ENCODE measurements around the gene USP36.

GRCh38 chr17:78764871-78765270 lies 75.7 kb downstream of the USP36 start:
- TF ChIP-seq TAF1 (IDR thresholded peaks at IDR 0.05; ENCODE audit: low read depth) (no peak), RAD21 (IDR thresholded peaks at IDR 0.05; ENCODE audit: low read depth) (no peak), CEBPB (IDR thresholded peaks at IDR 0.05) (no peak), FOXM1 (IDR thresholded peaks at IDR 0.05; ENCODE audit: borderline replicate concordance, low read depth) (no peak), CREB1 (IDR thresholded peaks at IDR 0.05; ENCODE audit: low read depth) (no peak), EP300 (IDR thresholded peaks at IDR 0.05; ENCODE audit: borderline replicate concordance) (no peak), EGR1 (IDR thresholded peaks at IDR 0.05) (no peak), ZBTB7A (IDR thresholded peaks at IDR 0.05; ENCODE audit: low read depth) (no peak), TCF12 (IDR thresholded peaks at IDR 0.05; ENCODE audit: low read depth) (no peak), TEAD4 (IDR thresholded peaks at IDR 0.05) (no peak), REST (IDR thresholded peaks at IDR 0.05; ENCODE audit: low read depth) (no peak), YY1 (IDR thresholded peaks at IDR 0.05; ENCODE audit: low read depth) (no peak)
- TF ChIP-seq, protein P1, sequence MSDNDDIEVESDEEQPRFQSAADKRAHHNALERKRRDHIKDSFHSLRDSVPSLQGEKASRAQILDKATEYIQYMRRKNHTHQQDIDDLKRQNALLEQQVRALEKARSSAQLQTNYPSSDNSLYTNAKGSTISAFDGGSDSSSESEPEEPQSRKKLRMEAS (IDR thresholded peaks at IDR 0.05), result no peak

Measured in Ishikawa (cell line).